HepG2 (cell line): ENCODE data around the gene IWS1. TPM values are rescaled to one million over a fixed set of nuclear protein-coding genes. Genes with fewer than 3 reads are reported as not detected.

ENCODE experiments used
- ARNT2 ChIP-seq: sonication (generic); formaldehyde crosslinking; IDR thresholded peaks from 2 replicates; pipeline ENCODE4 v1.8.0; 2022; ENCODE audit warnings: mild to moderate bottlenecking, low read depth, missing genetic modification reagents, moderate library complexity
- HHEX ChIP-seq: IDR thresholded peaks from 2 replicates; pipeline ENCODE4 v1.6.1; 2016; ENCODE audit warnings: control low read depth
- KLF15 ChIP-seq: sonication (generic); formaldehyde crosslinking; IDR thresholded peaks from 2 replicates; pipeline ENCODE4 v1.8.1; 2023; ENCODE audit warnings: borderline replicate concordance, mild to moderate bottlenecking, inconsistent platforms, missing genetic modification reagents, mixed read lengths
- MED8 ChIP-seq: sonication (generic); formaldehyde crosslinking; IDR thresholded peaks from 2 replicates; pipeline ENCODE4 v1.8.1; 2023; ENCODE audit warnings: mild to moderate bottlenecking, missing genetic modification reagents; ENCODE audit not compliant: insufficient replicate concordance
- NR1H2 ChIP-seq: sonication (generic); formaldehyde crosslinking; IDR thresholded peaks from 2 replicates; pipeline ENCODE4 v1.8.1; 2022; ENCODE audit warnings: low read depth, missing genetic modification reagents, borderline replicate concordance
- PAF1 ChIP-seq: IDR thresholded peaks from 2 replicates; pipeline ENCODE4 v1.6.1; 2016; ENCODE audit warnings: missing genetic modification reagents, missing compliant biosample characterization
- POGZ ChIP-seq: sonication (generic); formaldehyde crosslinking; IDR thresholded peaks from 2 replicates; pipeline ENCODE4 v1.4.0; 2020; ENCODE audit warnings: mild to moderate bottlenecking, missing genetic modification reagents
- RCOR2 ChIP-seq: IDR thresholded peaks from 2 replicates; pipeline ENCODE4 v1.6.1; 2016; ENCODE audit warnings: missing biosample characterization, missing genetic modification reagents
- RFX1 ChIP-seq: fragments of 450-650 bp; IDR thresholded peaks from 2 replicates; pipeline ENCODE4 v1.6.1; 2017
- STAG1 ChIP-seq: sonication (generic); formaldehyde crosslinking; IDR thresholded peaks from 2 replicates; pipeline ENCODE4 v1.4.0; 2020; ENCODE audit warnings: missing genetic modification reagents
- SUZ12 ChIP-seq: fragments of 150-350 bp; IDR thresholded peaks from 2 replicates; pipeline ENCODE4 v1.6.1; 2014; ENCODE audit warnings: low read depth, low read length
- TOE1 ChIP-seq: sonication (generic); formaldehyde crosslinking; IDR thresholded peaks from 2 replicates; pipeline ENCODE4 v1.4.0; 2020; ENCODE audit warnings: mild to moderate bottlenecking, missing genetic modification reagents
- ZFP36 ChIP-seq: fragments of 150-350 bp; IDR thresholded peaks from 2 replicates; pipeline ENCODE4 v1.6.1; 2018; ENCODE audit warnings: borderline replicate concordance, low read length, low read depth; ENCODE audit not compliant: partially characterized antibody
- ZFP82 ChIP-seq: sonication (generic); formaldehyde crosslinking; IDR thresholded peaks from 2 replicates; pipeline ENCODE4 v1.5.1; 2020; ENCODE audit warnings: mild to moderate bottlenecking, missing genetic modification reagents, borderline replicate concordance
- ZNF160 ChIP-seq: sonication (generic); formaldehyde crosslinking; IDR thresholded peaks from 2 replicates; pipeline ENCODE4 v1.8.0; 2022; ENCODE audit warnings: mild to moderate bottlenecking, inconsistent platforms, missing genetic modification reagents
- ZNF292 ChIP-seq: sonication (generic); formaldehyde crosslinking; IDR thresholded peaks from 2 replicates; pipeline ENCODE4 v1.8.1; 2022; ENCODE audit warnings: mild to moderate bottlenecking, low read depth, missing genetic modification reagents, borderline replicate concordance
- ZNF430 ChIP-seq: sonication (generic); formaldehyde crosslinking; IDR thresholded peaks from 2 replicates; pipeline ENCODE4 v1.9.0; 2021; ENCODE audit warnings: mild to moderate bottlenecking, missing genetic modification reagents
- ZNF496 ChIP-seq: sonication (generic); formaldehyde crosslinking; IDR thresholded peaks from 2 replicates; pipeline ENCODE4 v1.8.1; 2023; ENCODE audit warnings: mild to moderate bottlenecking, moderate library complexity, missing genetic modification reagents; ENCODE audit not compliant: insufficient replicate concordance
- ZNF543 ChIP-seq: sonication (generic); formaldehyde crosslinking; IDR thresholded peaks from 2 replicates; pipeline ENCODE4 v1.4.0; 2020; ENCODE audit warnings: mild to moderate bottlenecking, missing genetic modification reagents
- ZNF615 ChIP-seq: sonication (generic); formaldehyde crosslinking; IDR thresholded peaks from 2 replicates; pipeline ENCODE4 v1.5.0; 2020; ENCODE audit warnings: mild to moderate bottlenecking, missing genetic modification reagents, borderline replicate concordance
- ZNF674 ChIP-seq: sonication (generic); formaldehyde crosslinking; IDR thresholded peaks from 2 replicates; pipeline ENCODE4 v1.5.0; 2020; ENCODE audit warnings: low read depth, mild to moderate bottlenecking, missing genetic modification reagents
- ZSCAN29 ChIP-seq: sonication (generic); formaldehyde crosslinking; conservative IDR thresholded peaks from 2 replicates; pipeline ENCODE4 v1.4.0; 2020; ENCODE audit warnings: mild to moderate bottlenecking, missing genetic modification reagents
- polyA plus RNA-seq, 8 experiments: library from polyadenylated mRNA; depleted of rRNA in 3 of 8; stranded (reverse) in 7 of 8; unstranded in 1 of 8; fragments of >200 nt; fragmentation: Illumina TruSeq in 4 of 8; extraction: Trizol in 4 of 8; gene quantifications; 2 replicates each; pipeline versions ENCODE4 v1.2.1 to v1.2.3, GENCODE V29; 2011 to 2016; ENCODE audit warnings: low read depth in 4 of 8, missing spikeins in 1 of 8, mixed read lengths in 1 of 8; ENCODE audit not compliant: insufficient read depth in 1 of 8
- total RNA-seq, 5 experiments: library from RNA; depleted of rRNA; stranded (reverse); fragments of >200 nt; fragmentation: Illumina TruSeq; extraction: Trizol; gene quantifications; 2 replicates each; pipeline ENCODE4 v1.2.3, GENCODE V29; 2016; ENCODE audit warnings: low read depth in 1 of 5
- TF ChIP-seq, protein P1 (sequence below): sonication (generic); formaldehyde crosslinking; IDR thresholded peaks from 2 replicates; pipeline ENCODE4 v1.8.0; 2022; ENCODE audit warnings: mild to moderate bottlenecking, missing genetic modification reagents; ENCODE audit not compliant: insufficient replicate concordance
- TF ChIP-seq, protein P2 (sequence below): IDR thresholded peaks from 2 replicates; pipeline ENCODE4 v1.6.1; 2016; ENCODE audit warnings: missing genetic modification reagents, missing compliant biosample characterization
- TF ChIP-seq, protein P3 (sequence below): sonication (generic); formaldehyde crosslinking; IDR thresholded peaks from 2 replicates; pipeline ENCODE4 v1.4.0; 2020; ENCODE audit warnings: missing genetic modification reagents
- TF ChIP-seq, protein P4 (sequence below): sonication (generic); formaldehyde crosslinking; IDR thresholded peaks from 2 replicates; pipeline ENCODE4 v1.5.1; 2020; ENCODE audit warnings: mild to moderate bottlenecking, moderate library complexity, missing genetic modification reagents

Gene IWS1
- total and polyA plus RNA-seq, 2 of the 13 experiments (the other 11 are each of a cell fraction or from before 2014, with no cell fraction given) = 28.9 to 62.3 TPM

DNA sequence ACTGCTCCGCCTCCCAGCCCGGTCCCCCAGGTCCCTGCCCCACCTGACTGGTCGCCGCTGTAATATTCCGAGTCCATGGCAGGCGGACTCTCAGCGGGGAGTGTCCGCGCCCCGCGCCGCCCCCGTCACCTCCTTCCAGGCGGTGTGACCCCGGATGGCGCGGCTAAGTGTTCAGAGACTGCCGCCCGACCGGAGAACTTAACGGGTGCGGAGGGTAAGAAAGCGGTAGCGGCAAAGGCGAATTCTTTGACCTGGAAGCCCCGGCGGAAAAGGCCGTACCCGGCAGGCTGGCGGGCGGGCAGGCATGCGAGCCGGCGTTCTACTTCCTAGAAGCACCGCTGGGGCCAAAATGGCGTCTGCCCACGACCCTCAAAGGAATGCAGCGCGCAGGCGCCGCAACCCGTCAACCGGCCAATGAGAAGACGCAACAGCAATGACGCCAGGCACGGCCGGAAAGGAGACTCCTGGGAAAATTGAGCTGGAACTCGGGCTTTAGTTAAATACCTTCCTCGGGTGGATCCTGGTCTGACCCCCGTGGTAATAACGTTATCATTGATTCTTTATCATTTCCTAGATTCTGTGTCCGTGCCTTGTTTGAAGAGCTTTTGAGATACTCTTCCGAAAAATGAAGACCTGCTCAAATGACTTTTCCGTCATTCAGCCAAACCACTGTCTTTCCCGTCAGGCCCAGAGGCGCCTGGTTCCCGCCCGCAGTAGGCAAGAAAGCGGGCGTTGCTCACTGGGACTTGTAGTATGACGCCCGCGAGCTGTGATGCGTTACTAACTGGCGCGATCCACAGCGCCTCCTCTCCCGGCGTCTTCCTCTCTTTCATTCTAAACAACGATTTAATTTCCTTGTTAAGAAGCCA lies at the start of gene IWS1 (continued):
- TF ChIP-seq, protein P1, sequence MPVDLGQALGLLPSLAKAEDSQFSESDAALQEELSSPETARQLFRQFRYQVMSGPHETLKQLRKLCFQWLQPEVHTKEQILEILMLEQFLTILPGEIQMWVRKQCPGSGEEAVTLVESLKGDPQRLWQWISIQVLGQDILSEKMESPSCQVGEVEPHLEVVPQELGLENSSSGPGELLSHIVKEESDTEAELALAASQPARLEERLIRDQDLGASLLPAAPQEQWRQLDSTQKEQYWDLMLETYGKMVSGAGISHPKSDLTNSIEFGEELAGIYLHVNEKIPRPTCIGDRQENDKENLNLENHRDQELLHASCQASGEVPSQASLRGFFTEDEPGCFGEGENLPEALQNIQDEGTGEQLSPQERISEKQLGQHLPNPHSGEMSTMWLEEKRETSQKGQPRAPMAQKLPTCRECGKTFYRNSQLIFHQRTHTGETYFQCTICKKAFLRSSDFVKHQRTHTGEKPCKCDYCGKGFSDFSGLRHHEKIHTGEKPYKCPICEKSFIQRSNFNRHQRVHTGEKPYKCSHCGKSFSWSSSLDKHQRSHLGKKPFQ (CRISPR knock-in tag) = no peak
- TF ChIP-seq ZNF543 (CRISPR knock-in tag) = peak; percentile 73
- TF ChIP-seq SUZ12 = peak; percentile 32; the same call in 1 of the 2 replicates
- no peak for TF ChIP-seq RFX1
- peak; percentile 54 for TF ChIP-seq MED8
- peak; percentile 91 for TF ChIP-seq ZFP82
- TF ChIP-seq ZNF430 (CRISPR knock-in tag) = no peak; the same call in 1 of the 2 replicates
- peak; percentile 76; the same call in 1 of the 2 replicates for TF ChIP-seq ZSCAN29 (CRISPR knock-in tag)
- TF ChIP-seq, protein P2, sequence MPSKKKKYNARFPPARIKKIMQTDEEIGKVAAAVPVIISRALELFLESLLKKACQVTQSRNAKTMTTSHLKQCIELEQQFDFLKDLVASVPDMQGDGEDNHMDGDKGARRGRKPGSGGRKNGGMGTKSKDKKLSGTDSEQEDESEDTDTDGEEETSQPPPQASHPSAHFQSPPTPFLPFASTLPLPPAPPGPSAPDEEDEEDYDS (CRISPR knock-in tag) = peak; percentile 64
- no peak for TF ChIP-seq TOE1 (CRISPR knock-in tag)
- TF ChIP-seq RCOR2 (CRISPR knock-in tag) = no peak
- TF ChIP-seq ZNF674 (CRISPR knock-in tag) = no peak
- TF ChIP-seq ZNF496 (CRISPR knock-in tag) = no peak
- TF ChIP-seq ARNT2 (CRISPR knock-in tag) = peak; percentile 92
- TF ChIP-seq, protein P3, sequence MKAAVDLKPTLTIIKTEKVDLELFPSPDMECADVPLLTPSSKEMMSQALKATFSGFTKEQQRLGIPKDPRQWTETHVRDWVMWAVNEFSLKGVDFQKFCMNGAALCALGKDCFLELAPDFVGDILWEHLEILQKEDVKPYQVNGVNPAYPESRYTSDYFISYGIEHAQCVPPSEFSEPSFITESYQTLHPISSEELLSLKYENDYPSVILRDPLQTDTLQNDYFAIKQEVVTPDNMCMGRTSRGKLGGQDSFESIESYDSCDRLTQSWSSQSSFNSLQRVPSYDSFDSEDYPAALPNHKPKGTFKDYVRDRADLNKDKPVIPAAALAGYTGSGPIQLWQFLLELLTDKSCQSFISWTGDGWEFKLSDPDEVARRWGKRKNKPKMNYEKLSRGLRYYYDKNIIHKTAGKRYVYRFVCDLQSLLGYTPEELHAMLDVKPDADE (CRISPR knock-in tag) = no peak
- peak; percentile 45; the same call in 1 of the 2 replicates for TF ChIP-seq ZNF160 (CRISPR knock-in tag)
- no peak for TF ChIP-seq NR1H2 (CRISPR knock-in tag)
- TF ChIP-seq ZNF615 = peak; percentile 56; the same call in 1 of the 2 replicates
- no peak for TF ChIP-seq KLF15 (CRISPR knock-in tag)
- peak; percentile 82 for TF ChIP-seq ZNF292
- TF ChIP-seq, protein P4, sequence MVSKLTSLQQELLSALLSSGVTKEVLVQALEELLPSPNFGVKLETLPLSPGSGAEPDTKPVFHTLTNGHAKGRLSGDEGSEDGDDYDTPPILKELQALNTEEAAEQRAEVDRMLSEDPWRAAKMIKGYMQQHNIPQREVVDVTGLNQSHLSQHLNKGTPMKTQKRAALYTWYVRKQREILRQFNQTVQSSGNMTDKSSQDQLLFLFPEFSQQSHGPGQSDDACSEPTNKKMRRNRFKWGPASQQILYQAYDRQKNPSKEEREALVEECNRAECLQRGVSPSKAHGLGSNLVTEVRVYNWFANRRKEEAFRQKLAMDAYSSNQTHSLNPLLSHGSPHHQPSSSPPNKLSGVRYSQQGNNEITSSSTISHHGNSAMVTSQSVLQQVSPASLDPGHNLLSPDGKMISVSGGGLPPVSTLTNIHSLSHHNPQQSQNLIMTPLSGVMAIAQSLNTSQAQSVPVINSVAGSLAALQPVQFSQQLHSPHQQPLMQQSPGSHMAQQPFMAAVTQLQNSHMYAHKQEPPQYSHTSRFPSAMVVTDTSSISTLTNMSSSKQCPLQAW (CRISPR knock-in tag) = peak; percentile 54
- TF ChIP-seq ZFP36 = no peak
- TF ChIP-seq HHEX (CRISPR knock-in tag) = no peak
- TF ChIP-seq PAF1 (CRISPR knock-in tag) = no peak
- TF ChIP-seq POGZ (CRISPR knock-in tag) = peak; percentile 91
- 0 out of 2 replicates have a peak, but pooled peaks have one; percentile 25 for TF ChIP-seq STAG1 (CRISPR knock-in tag)
